Endodermal cell (in vitro differentiated cells): ENCODE results near the gene IRS1. TPM values are rescaled to one million over a fixed set of nuclear protein-coding genes. Genes with fewer than 3 reads are reported as not detected.

ENCODE experiments used
- DNase-seq: peaks from one replicate; pipeline ENCODE4 v3.0.0-alpha.2; 2017
- H3K27ac ChIP-seq: 2 replicates; pipeline ENCODE4 v1.5.1; 2013; ENCODE audit warnings: mild to moderate bottlenecking, low read depth, low read length, moderate library complexity
- H3K27me3 ChIP-seq: 2 replicates; pipeline ENCODE4 v1.6.1; 2013; ENCODE audit warnings: mild to moderate bottlenecking, low read length, moderate library complexity; ENCODE audit not compliant: insufficient read depth, control insufficient read depth, poor library complexity, severe bottlenecking
- H3K36me3 ChIP-seq: 2 replicates; pipeline ENCODE4 v1.7.0; 2013; ENCODE audit warnings: mild to moderate bottlenecking, low read length, moderate library complexity; ENCODE audit not compliant: control insufficient read depth, insufficient read depth
- H3K4me1 ChIP-seq: one replicate; pipeline ENCODE4 v1.7.0; 2013; ENCODE audit warnings: low read length; ENCODE audit not compliant: control insufficient read depth, insufficient read depth
- H3K4me3 ChIP-seq: 2 replicates; pipeline ENCODE4 v1.5.1; 2013; ENCODE audit warnings: mild to moderate bottlenecking, low read length, moderate library complexity
- H3K9ac ChIP-seq: 2 replicates; pipeline ENCODE4 v1.6.1; 2013; ENCODE audit warnings: mild to moderate bottlenecking, low read length, moderate library complexity; ENCODE audit not compliant: poor library complexity, severe bottlenecking; ENCODE audit errors: extremely low read depth
- H3K9me3 ChIP-seq: 2 replicates; pipeline ENCODE4 v1.6.1; 2013; ENCODE audit warnings: mild to moderate bottlenecking, low read length, moderate library complexity; ENCODE audit not compliant: control insufficient read depth
- H3K27ac Mint-ChIP-seq: 2 replicates; pipeline ENCODE4 v1.8.0; 2020; ENCODE audit warnings: mixed read lengths
- H3K27me3 Mint-ChIP-seq: 2 replicates; pipeline ENCODE4 v1.8.0; 2021; ENCODE audit warnings: mild to moderate bottlenecking, mixed read lengths; ENCODE audit not compliant: insufficient read depth
- H3K36me3 Mint-ChIP-seq: 2 replicates; pipeline ENCODE4 v1.8.0; 2020; ENCODE audit warnings: low read depth, mixed read lengths
- H3K4me1 Mint-ChIP-seq: 2 replicates; pipeline ENCODE4 v1.8.0; 2020; ENCODE audit warnings: mixed read lengths
- H3K4me3 Mint-ChIP-seq: 2 replicates; pipeline ENCODE4 v1.8.0; 2020; ENCODE audit warnings: mild to moderate bottlenecking, moderate library complexity, mixed read lengths
- H3K9me3 Mint-ChIP-seq: 2 replicates; pipeline ENCODE4 v1.8.0; 2020; ENCODE audit warnings: mild to moderate bottlenecking, mixed read lengths
- WGBS, 2 experiments: methylation state at CpG; one replicate each; pipeline versions ENCODE4 v1.1.5 to v1.1.7; 2013; ENCODE audit warnings: missing lambda C conversion rate in 2 of 2, mixed read lengths in 1 of 2; ENCODE audit not compliant: insufficient coverage in 1 of 2, insufficient read length in 1 of 2; 5-methylcytosine and 5-hydroxymethylcytosine counted together
- total RNA-seq, 2 donors: library from RNA; stranded (reverse); fragmentation: NEBNext Ultra II Directional in 1 of 2; extraction: Animal tissue kit (Norgen Biotek cat#: 25700) in 1 of 2; gene quantifications; 2 replicates in 1 of 2; 3 replicates in 1 of 2; pipeline ENCODE4 v1.2.1, GENCODE V29; 2021
- TF ChIP-seq, protein P1 (sequence below): fragments of 200-600 bp; sonication (generic); conservative IDR thresholded peaks from 2 replicates; pipeline ENCODE4 v1.5.0; 2021; ENCODE audit warnings: antibody characterized with exemption, mild to moderate bottlenecking

Gene IRS1
- total RNA-seq, 2 donors from 2014 or later = 16.2 to 16.6 TPM

DNA sequence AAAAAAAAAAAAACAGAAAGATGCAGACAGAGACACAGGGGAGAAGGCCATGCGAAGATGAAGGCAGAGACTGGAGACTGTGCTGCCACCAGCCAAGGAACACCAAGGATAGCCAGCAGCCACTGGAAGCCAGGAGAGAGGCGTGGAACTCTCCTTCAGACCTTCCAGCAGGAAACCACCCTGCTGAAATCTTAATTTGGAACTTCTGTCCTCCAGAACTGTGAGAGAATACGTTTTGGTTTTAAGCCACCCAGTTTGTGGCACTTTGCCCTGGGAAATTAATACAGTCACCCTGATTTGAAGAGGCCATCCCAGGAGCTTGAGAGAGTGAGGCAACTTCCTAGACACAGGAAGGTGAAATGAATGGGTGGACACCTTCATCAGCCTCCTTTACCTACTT lies 93.7 kb downstream of the IRS1 start:
- TF ChIP-seq, protein P1, sequence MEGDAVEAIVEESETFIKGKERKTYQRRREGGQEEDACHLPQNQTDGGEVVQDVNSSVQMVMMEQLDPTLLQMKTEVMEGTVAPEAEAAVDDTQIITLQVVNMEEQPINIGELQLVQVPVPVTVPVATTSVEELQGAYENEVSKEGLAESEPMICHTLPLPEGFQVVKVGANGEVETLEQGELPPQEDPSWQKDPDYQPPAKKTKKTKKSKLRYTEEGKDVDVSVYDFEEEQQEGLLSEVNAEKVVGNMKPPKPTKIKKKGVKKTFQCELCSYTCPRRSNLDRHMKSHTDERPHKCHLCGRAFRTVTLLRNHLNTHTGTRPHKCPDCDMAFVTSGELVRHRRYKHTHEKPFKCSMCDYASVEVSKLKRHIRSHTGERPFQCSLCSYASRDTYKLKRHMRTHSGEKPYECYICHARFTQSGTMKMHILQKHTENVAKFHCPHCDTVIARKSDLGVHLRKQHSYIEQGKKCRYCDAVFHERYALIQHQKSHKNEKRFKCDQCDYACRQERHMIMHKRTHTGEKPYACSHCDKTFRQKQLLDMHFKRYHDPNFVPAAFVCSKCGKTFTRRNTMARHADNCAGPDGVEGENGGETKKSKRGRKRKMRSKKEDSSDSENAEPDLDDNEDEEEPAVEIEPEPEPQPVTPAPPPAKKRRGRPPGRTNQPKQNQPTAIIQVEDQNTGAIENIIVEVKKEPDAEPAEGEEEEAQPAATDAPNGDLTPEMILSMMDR = no peak
- H3K27ac ChIP-seq = no peak overlapping the region
- H3K27me3 ChIP-seq = no peaks in the 10 kb centered on the region
- Mint-ChIP-seq H3K4me3 (no peak overlapping the region), H3K4me1 (no peaks in the 10 kb centered on the region), H3K9me3 (no peaks in the 10 kb centered on the region), H3K27me3 (no peaks in the 10 kb centered on the region), H3K36me3 (no peaks in the 10 kb centered on the region), H3K27ac (no peak overlapping the region)
- H3K4me3 ChIP-seq = no peak overlapping the region
- H3K4me1 ChIP-seq = no peaks in the 10 kb centered on the region
- no peak overlapping the region for H3K9ac ChIP-seq
- DNase-seq = no peak
- 86 to 94% methylated on average over 1 to 3 of the region's 3 CpGs for WGBS, 2 experiments
- H3K36me3 ChIP-seq = no peaks in the 10 kb centered on the region
- no peaks in the 10 kb centered on the region for H3K9me3 ChIP-seq

DNA sequence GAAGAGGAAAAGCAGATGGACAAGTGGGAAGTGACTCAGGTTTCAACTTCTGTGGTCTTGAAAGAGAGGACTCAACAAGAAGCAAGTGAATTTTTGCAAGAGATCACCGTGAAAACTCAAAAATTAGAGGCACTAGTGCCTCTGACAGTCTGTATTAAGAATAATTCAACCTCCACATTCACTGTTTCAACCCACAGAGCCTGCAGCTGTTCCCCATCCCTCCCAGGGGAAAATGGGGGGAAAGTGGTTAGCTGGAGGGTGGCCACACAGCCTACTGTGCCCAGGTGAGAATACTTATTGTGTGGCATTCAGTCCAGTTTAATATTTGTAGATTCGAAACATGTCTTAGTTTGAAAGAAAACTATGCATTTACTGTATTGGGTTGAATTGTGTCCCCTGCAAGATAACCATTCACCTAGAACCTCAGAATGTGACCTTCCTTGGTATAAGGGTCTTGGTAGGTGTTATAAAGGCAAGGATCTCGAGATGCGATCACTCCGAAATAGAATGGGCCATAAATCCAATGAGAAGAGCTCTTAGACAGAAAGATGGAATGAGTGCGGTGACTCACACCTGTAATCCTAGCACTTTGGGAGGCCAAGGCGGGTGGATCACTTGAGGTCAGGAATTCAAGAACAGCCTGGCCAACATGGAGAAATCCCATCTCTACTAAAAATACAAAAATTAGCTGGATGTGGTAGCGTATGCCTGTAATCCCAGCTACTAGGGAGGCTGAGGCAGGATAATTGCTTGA lies 94.3 kb downstream of the IRS1 start:
- H3K27me3 ChIP-seq = no peaks in the 10 kb centered on the region
- Mint-ChIP-seq H3K4me1 (no peaks in the 10 kb centered on the region), H3K36me3 (no peaks in the 10 kb centered on the region), H3K9me3 (no peaks in the 10 kb centered on the region), H3K4me3 (no peak overlapping the region), H3K27me3 (no peaks in the 10 kb centered on the region), H3K27ac (no peak overlapping the region)
- no peak overlapping the region for H3K9ac ChIP-seq
- no peaks in the 10 kb centered on the region for H3K4me1 ChIP-seq
- no peaks in the 10 kb centered on the region for H3K9me3 ChIP-seq
- TF ChIP-seq, protein P1 = no peak
- H3K4me3 ChIP-seq = no peak overlapping the region
- WGBS, 2 experiments = 78 to 96% methylated on average over 2 to 8 of the region's 8 CpGs
- H3K36me3 ChIP-seq = no peaks in the 10 kb centered on the region
- no peak for DNase-seq
- H3K27ac ChIP-seq = no peak overlapping the region

DNA sequence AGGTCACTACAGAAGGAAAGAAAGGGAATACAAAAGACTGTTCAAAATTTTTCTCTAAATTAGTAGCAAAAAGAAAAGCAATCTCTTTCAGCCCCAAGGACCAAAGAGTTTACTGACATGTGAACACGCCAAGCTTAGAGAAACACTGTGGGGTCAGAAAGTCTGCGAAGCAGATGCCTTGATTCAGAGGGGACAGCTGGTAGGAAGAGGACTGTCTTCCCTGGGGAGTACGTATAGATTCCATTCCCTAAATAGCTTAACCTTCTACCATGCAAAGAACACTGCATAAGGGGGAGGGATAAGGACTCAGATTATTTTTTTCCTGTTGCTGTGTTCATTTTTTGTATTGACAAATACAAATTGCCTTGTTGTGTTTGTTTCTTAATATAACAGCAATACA lies 96.1 kb downstream of the IRS1 start:
- H3K27ac ChIP-seq = no peak overlapping the region
- Mint-ChIP-seq H3K9me3 (no peaks in the 10 kb centered on the region), H3K4me1 (no peaks in the 10 kb centered on the region), H3K27ac (no peak overlapping the region), H3K36me3 (no peaks in the 10 kb centered on the region), H3K4me3 (no peak overlapping the region), H3K27me3 (no peaks in the 10 kb centered on the region)
- no peak overlapping the region for H3K4me3 ChIP-seq
- TF ChIP-seq, protein P1 = no peak
- no peaks in the 10 kb centered on the region for H3K36me3 ChIP-seq
- 91% methylated on average over 2 of the region's 3 CpGs; no CpG with 5 or more reads in 1 of the 2 experiments for WGBS, 2 experiments
- no peak for DNase-seq
- H3K27me3 ChIP-seq = no peaks in the 10 kb centered on the region
- H3K4me1 ChIP-seq = no peaks in the 10 kb centered on the region
- H3K9me3 ChIP-seq = no peaks in the 10 kb centered on the region
- no peak overlapping the region for H3K9ac ChIP-seq
